Peyer's patch (tissue), 4 donors: ENCODE data around the gene COL6A5.

ENCODE experiments used
- CTCF ChIP-seq, 6 experiments: fragments of 450-650 bp in 4 of 6; fragments of 200-600 bp in 2 of 6; sonication (generic) in 1 of 6; IDR thresholded peaks; one replicate each; pipeline ENCODE4 v1.5.1; 2017 to 2019; ENCODE audit warnings: antibody characterized with exemption in 6 of 6, mild to moderate bottlenecking in 3 of 6, moderate library complexity in 1 of 6
- POLR2A ChIP-seq, 2 donors: fragments of 450-650 bp; IDR thresholded peaks; one replicate each; pipeline ENCODE4 v1.5.1; 2017; ENCODE audit warnings: antibody characterized with exemption in 2 of 2, mild to moderate bottlenecking in 2 of 2, moderate library complexity in 2 of 2

- TF ChIP-seq POLR2A (IDR thresholded peaks at IDR 0.05) (no peak), CTCF (IDR thresholded peaks at IDR 0.05) (no peak)
Observed at GRCh38 chr3:130300888-130301287, 44.6 kb upstream of the COL6A5 start.
